Mesothelial cell of epicardium (in vitro differentiated cells): ENCODE data around the gene CAPN15. TPM values are rescaled to one million over a fixed set of nuclear protein-coding genes. Genes with fewer than 3 reads are reported as not detected.

Experiments
- DNase-seq, 2 experiments: peaks; one replicate each; pipeline ENCODE4 v3.0.0; 2021; ENCODE audit warnings: low spot score in 2 of 2; ENCODE audit not compliant: unreplicated experiment in 2 of 2
- H3K27ac Mint-ChIP-seq: 2 replicates; pipeline ENCODE4 v1.8.0; 2021; ENCODE audit warnings: mixed read lengths
- H3K27me3 Mint-ChIP-seq: 2 replicates; pipeline ENCODE4 v1.8.0; 2021; ENCODE audit warnings: low read depth, mixed read lengths
- H3K36me3 Mint-ChIP-seq: 2 replicates; pipeline ENCODE4 v1.8.0; 2021; ENCODE audit warnings: mixed read lengths
- H3K4me1 Mint-ChIP-seq: 2 replicates; pipeline ENCODE4 v1.8.0; 2021; ENCODE audit warnings: mixed read lengths
- H3K4me3 Mint-ChIP-seq: 2 replicates; pipeline ENCODE4 v1.8.0; 2021; ENCODE audit warnings: mild to moderate bottlenecking, moderate library complexity, mixed read lengths
- H3K9me3 Mint-ChIP-seq: 2 replicates; pipeline ENCODE4 v1.8.0; 2021; ENCODE audit warnings: mixed read lengths
- total RNA-seq: library from RNA; stranded (reverse); gene quantifications from 3 replicates; pipeline ENCODE4 v1.2.1, GENCODE V29; 2021
- TF ChIP-seq, protein P1 (sequence below): fragments of 200-600 bp; sonication (generic); IDR thresholded peaks from one replicate; pipeline ENCODE4 v1.5.0; 2021; ENCODE audit warnings: antibody characterized with exemption; ENCODE audit not compliant: unreplicated experiment

CAPN15 gene
- total RNA-seq, 1 donor from 2014 or later = 49.1 TPM

DNA sequence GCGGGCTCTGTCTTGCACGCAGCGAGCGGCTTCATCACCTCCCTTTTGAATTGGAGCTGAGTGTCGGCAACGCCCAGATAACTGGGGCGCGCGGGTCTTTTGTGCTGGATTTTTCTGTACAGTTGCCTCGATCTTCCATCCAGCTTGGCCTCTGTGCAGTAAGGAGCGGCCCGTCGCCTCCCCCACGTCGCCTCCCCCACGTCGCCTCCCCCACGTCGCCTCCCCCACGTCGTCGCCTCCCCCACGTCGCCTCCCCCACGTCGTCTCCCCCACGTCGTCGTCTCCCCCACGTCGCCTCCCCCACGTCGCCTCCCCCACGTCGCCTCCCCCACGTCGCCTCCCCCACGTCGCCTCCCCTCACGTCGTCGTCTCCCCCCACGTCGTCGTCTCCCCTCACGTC, 17.0 kb downstream of the CAPN15 start:
- no peaks in the 10 kb centered on the region for H3K9me3 Mint-ChIP-seq
- H3K27ac Mint-ChIP-seq = no peak overlapping the region
- H3K4me3 Mint-ChIP-seq = no peak overlapping the region
- H3K36me3 Mint-ChIP-seq = no peaks in the 10 kb centered on the region
- DNase-seq = no peak
- no peaks in the 10 kb centered on the region for H3K27me3 Mint-ChIP-seq
- TF ChIP-seq, protein P1, sequence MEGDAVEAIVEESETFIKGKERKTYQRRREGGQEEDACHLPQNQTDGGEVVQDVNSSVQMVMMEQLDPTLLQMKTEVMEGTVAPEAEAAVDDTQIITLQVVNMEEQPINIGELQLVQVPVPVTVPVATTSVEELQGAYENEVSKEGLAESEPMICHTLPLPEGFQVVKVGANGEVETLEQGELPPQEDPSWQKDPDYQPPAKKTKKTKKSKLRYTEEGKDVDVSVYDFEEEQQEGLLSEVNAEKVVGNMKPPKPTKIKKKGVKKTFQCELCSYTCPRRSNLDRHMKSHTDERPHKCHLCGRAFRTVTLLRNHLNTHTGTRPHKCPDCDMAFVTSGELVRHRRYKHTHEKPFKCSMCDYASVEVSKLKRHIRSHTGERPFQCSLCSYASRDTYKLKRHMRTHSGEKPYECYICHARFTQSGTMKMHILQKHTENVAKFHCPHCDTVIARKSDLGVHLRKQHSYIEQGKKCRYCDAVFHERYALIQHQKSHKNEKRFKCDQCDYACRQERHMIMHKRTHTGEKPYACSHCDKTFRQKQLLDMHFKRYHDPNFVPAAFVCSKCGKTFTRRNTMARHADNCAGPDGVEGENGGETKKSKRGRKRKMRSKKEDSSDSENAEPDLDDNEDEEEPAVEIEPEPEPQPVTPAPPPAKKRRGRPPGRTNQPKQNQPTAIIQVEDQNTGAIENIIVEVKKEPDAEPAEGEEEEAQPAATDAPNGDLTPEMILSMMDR = no peak
- no peaks in the 10 kb centered on the region for H3K4me1 Mint-ChIP-seq

DNA sequence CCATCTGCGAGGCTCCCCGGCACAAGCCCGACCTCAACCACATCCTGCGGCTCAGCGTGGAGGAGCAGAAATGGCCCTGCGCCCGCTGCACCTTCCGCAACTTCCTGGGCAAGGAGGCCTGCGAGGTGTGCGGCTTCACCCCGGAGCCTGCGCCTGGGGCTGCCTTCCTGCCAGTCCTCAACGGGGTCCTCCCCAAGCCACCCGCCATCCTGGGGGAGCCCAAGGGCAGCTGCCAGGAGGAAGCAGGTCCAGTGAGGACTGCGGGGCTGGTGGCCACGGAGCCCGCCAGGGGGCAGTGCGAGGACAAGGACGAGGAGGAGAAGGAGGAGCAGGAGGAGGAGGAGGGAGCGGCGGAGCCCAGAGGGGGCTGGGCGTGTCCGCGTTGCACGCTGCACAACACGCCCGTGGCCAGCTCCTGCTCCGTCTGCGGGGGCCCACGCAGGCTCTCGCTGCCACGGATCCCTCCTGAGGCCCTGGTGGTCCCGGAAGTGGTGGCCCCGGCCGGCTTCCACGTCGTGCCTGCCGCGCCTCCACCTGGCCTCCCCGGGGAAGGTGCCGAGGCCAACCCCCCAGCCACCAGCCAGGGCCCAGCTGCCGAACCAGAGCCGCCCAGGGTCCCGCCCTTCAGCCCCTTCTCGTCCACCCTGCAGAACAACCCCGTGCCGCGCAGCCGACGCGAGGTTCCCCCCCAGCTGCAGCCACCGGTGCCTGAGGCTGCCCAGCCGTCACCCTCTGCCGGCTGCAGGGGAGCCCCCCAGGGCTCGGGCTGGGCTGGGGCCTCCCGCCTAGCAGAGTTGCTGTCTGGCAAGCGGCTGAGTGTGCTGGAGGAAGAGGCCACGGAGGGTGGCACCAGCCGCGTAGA, 19.6 kb downstream of the CAPN15 start:
- H3K27ac Mint-ChIP-seq = no peak overlapping the region
- peak; percentile 55 to 79 for DNase-seq
- no peaks in the 10 kb centered on the region for H3K27me3 Mint-ChIP-seq
- TF ChIP-seq, protein P1 = peak; percentile 52
- no peaks in the 10 kb centered on the region for H3K9me3 Mint-ChIP-seq
- H3K4me1 Mint-ChIP-seq = no peaks in the 10 kb centered on the region
- no peaks in the 10 kb centered on the region for H3K36me3 Mint-ChIP-seq
- no peak overlapping the region for H3K4me3 Mint-ChIP-seq

DNA sequence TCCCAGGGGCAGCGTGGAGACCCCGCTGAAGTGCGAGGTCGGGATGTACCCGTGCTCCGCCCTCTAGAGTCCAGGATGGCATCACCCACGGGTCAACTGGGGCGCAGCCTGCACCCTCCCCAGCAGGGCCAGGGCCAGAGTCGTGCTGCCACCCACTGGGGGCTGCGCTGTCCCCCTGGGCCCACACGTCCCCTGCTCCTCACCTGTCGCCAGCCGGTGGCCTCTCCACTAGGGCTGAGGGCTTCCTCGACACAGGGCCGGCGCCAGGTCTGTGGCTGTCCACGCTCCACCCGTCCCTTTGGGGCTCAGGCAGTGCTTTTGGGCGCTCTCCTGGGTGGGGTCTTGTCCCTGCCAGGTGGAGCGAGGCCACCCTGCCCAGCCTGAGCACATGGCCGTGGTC, 21.1 kb downstream of the CAPN15 start:
- no peak for DNase-seq
- H3K27ac Mint-ChIP-seq = no peak overlapping the region
- H3K36me3 Mint-ChIP-seq = no peaks in the 10 kb centered on the region
- no peak overlapping the region for H3K4me3 Mint-ChIP-seq
- TF ChIP-seq, protein P1 = no peak
- H3K4me1 Mint-ChIP-seq = no peaks in the 10 kb centered on the region
- no peaks in the 10 kb centered on the region for H3K9me3 Mint-ChIP-seq
- no peaks in the 10 kb centered on the region for H3K27me3 Mint-ChIP-seq

DNA sequence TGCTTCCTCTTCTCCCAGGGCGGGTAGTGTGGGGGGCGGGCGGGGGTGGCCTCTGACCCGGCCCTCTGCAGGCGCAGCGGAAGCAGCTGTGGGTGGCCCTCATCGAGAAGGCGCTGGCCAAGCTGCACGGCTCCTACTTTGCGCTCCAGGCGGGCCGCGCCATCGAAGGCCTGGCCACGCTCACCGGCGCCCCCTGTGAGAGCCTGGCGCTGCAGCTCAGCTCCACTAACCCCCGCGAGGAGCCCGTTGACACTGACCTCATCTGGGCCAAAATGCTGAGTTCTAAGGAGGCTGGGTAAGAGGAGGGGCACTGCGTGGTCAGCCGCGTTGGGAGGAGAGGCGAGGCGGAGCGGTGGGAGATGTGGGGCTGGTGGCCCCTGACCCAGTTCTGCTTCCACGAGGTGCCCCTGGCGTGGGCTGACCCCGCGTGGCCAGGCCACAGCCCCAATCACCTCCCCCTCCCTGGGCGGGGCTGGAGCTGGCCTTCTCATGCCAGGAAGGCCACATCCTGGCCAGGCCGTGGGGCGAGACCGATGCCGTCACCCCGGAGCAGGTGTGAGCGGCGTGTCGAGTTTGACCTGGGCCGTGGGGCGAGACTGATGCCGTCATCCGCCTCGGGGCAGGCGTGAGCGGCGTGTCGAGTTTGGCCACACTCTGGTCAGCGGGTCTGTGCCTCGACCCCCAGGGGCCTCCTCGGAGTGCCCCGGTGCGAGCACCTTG, 22.2 kb downstream of the CAPN15 start:
- H3K9me3 Mint-ChIP-seq = no peaks in the 10 kb centered on the region

DNA sequence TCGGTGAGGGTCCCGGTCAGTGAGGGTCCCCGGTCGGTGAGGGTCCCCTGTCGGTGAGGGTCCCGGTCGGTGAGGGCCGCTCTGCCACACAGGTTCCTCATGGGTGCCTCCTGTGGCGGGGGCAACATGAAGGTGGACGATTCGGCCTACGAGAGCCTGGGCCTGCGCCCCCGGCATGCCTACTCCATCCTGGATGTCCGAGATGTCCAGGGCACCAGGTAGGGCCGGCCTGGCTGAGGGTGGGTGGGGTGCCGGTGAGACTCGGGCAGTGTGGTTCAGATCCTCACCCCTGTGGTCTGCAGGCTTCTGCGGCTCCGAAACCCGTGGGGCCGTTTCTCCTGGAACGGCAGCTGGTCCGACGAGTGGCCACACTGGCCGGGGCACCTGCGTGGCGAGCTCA, 23.7 kb downstream of the CAPN15 start:
- H3K9me3 Mint-ChIP-seq = no peaks in the 10 kb centered on the region
- TF ChIP-seq, protein P1 = no peak

More for the DNA sequence above, 22.2 kb downstream of the CAPN15 start:
- H3K27ac Mint-ChIP-seq = no peak overlapping the region
- no peak overlapping the region for H3K4me3 Mint-ChIP-seq
- H3K4me1 Mint-ChIP-seq = no peaks in the 10 kb centered on the region
- TF ChIP-seq, protein P1 = no peak
- no peaks in the 10 kb centered on the region for H3K27me3 Mint-ChIP-seq
- H3K36me3 Mint-ChIP-seq = peaks cover 2% of the 10 kb centered on the region
- no peak for DNase-seq

More for the DNA sequence above, 23.7 kb downstream of the CAPN15 start:
- H3K4me1 Mint-ChIP-seq = no peaks in the 10 kb centered on the region
- peaks cover 2% of the 10 kb centered on the region for H3K36me3 Mint-ChIP-seq
- H3K27me3 Mint-ChIP-seq = no peaks in the 10 kb centered on the region
- DNase-seq = no peak
- H3K27ac Mint-ChIP-seq = no peak overlapping the region
- no peak overlapping the region for H3K4me3 Mint-ChIP-seq
